A549 (cell line): ENCODE results near the gene HTRA1. TPM values are rescaled to one million over a fixed set of nuclear protein-coding genes. Genes with fewer than 3 reads are reported as not detected.

Experiments
- ATAC-seq, 2 experiments: fragments of 200-7000 bp in 1 of 2; fragments of >200 bp in 1 of 2; cut with Nextera tagmentation in 1 of 2; cut with Tn5 transposase in 1 of 2; 3 replicates each; pipeline versions ENCODE4 v1.8.0 to v1.9.1; 2018 to 2020; ENCODE audit warnings: mild to moderate bottlenecking in 1 of 2, moderate library complexity in 1 of 2
- CTCF ChIA-PET: fragments of 300-600 bp; sonication (Branson Sonifier 250); formaldehyde crosslinking; extraction: SDS; loops from one replicate; lab custom pipeline; 2021; ENCODE audit warnings: antibody characterized with exemption, inconsistent platforms; lab: Yijun Ruan, JAX
- POLR2A ChIA-PET: fragments of 350-600 bp; formaldehyde crosslinking; extraction: SDS; loops from one replicate; lab custom pipeline; 2021; ENCODE audit warnings: antibody characterized with exemption, inconsistent platforms; lab: Yijun Ruan, JAX
- DNase-seq, 2 experiments: peaks; one replicate each; pipeline versions ENCODE4 v3.0.0 to v3.0.0-alpha.2; 2011 to 2016; ENCODE audit warnings: low read depth in 1 of 2, low spot score in 1 of 2
- FAIRE-seq: peaks from 2 replicates; lab custom pipeline; 2011; peaks lifted over from hg19 to GRCh38; lab: Jason Lieb, UNC
- H3K27ac ChIP-seq, 2 experiments: fragments of >200 bp; sonication (Bioruptor Twin); formaldehyde crosslinking; 3 replicates each; pipeline ENCODE4 v1.5.1; 2016 to 2017
- H3K4me1 ChIP-seq: fragments of >200 bp; sonication (Bioruptor Twin); formaldehyde crosslinking; 3 replicates; pipeline ENCODE4 v1.6.1; 2016
- H3K4me2 ChIP-seq: fragments of >200 bp; sonication (Bioruptor Twin); formaldehyde crosslinking; 3 replicates; pipeline ENCODE4 v1.6.1; 2016
- H3K4me3 ChIP-seq: fragments of >200 bp; sonication (Bioruptor Twin); formaldehyde crosslinking; 3 replicates; pipeline ENCODE4 v1.5.1; 2016
- H3K9me3 ChIP-seq: fragments of >200 bp; sonication (Bioruptor Twin); formaldehyde crosslinking; 3 replicates; pipeline ENCODE4 v1.6.1; 2016
- CBX8 ChIP-seq: fragments of 200-600 bp; sonication (generic); IDR thresholded peaks from 2 replicates; pipeline ENCODE4 v1.6.1; 2016
- CEBPB ChIP-seq, 2 experiments: fragments of >200 bp in 1 of 2; sonication (Bioruptor Twin) in 1 of 2; formaldehyde crosslinking in 1 of 2; IDR thresholded peaks; 2 replicates each; pipeline ENCODE4 v1.6.1; 2012 to 2016
- CHD4 ChIP-seq: fragments of 200-600 bp; sonication (generic); IDR thresholded peaks from 2 replicates; pipeline ENCODE4 v1.6.1; 2016; ENCODE audit warnings: antibody characterized with exemption, mild to moderate bottlenecking, borderline replicate concordance
- FOSL2 ChIP-seq, 2 experiments: fragments of 450-650 bp in 1 of 2; fragments of >200 bp in 1 of 2; sonication (Bioruptor Twin) in 1 of 2; formaldehyde crosslinking; IDR thresholded peaks; 2 replicates each; pipeline versions ENCODE4 v1.5.0 to v1.6.1; 2016 to 2020; ENCODE audit warnings: mild to moderate bottlenecking in 1 of 2, moderate library complexity in 1 of 2
- HDAC2 ChIP-seq: fragments of 200-600 bp; sonication (generic); IDR thresholded peaks from 2 replicates; pipeline ENCODE4 v1.6.1; 2016
- HOXA7 ChIP-seq: fragments of 250-450 bp; sonication (Bioruptor Pico); IDR thresholded peaks from 2 replicates; pipeline ENCODE4 v1.5.0; 2020; ENCODE audit warnings: mild to moderate bottlenecking, moderate library complexity
- HOXB13 ChIP-seq: fragments of 250-450 bp; sonication (Bioruptor Pico); IDR thresholded peaks from 2 replicates; pipeline ENCODE4 v1.5.0; 2020; ENCODE audit warnings: low read depth, mild to moderate bottlenecking, moderate library complexity
- JUN ChIP-seq, 2 experiments: fragments of >200 bp; sonication (Bioruptor Twin); formaldehyde crosslinking; IDR thresholded peaks; 2 replicates in 1 of 2; 3 replicates in 1 of 2; pipeline ENCODE4 v1.6.1; 2016 to 2017
- KDM5A ChIP-seq: fragments of 200-600 bp; sonication (generic); IDR thresholded peaks from 2 replicates; pipeline ENCODE4 v1.6.1; 2016; ENCODE audit warnings: antibody characterized with exemption, mild to moderate bottlenecking
- NPAS2 ChIP-seq: fragments of 250-450 bp; sonication (Bioruptor Pico); IDR thresholded peaks from 2 replicates; pipeline ENCODE4 v1.8.0; 2022; ENCODE audit warnings: mild to moderate bottlenecking, moderate library complexity, borderline replicate concordance
- RARB ChIP-seq: fragments of 250-450 bp; sonication (Bioruptor Pico); IDR thresholded peaks from 2 replicates; pipeline ENCODE4 v1.8.0; 2021; ENCODE audit warnings: mild to moderate bottlenecking, moderate library complexity
- SREBF2 ChIP-seq: fragments of 450-650 bp; IDR thresholded peaks from 2 replicates; pipeline ENCODE4 v1.6.1; 2014; ENCODE audit warnings: mild to moderate bottlenecking, moderate library complexity
- TFCP2L1 ChIP-seq: fragments of 250-450 bp; sonication (Bioruptor Pico); IDR thresholded peaks from 2 replicates; pipeline ENCODE4 v1.5.0; 2021; ENCODE audit warnings: mild to moderate bottlenecking
- ZNF302 ChIP-seq: fragments of 250-450 bp; sonication (Bioruptor Pico); IDR thresholded peaks from 2 replicates; pipeline ENCODE4 v1.9.0; 2021; ENCODE audit warnings: inconsistent platforms, mild to moderate bottlenecking, moderate library complexity
- WGBS: methylation state at CpG from one replicate; pipeline ENCODE4 v1.1.6; 2017; ENCODE audit errors: missing lambda C conversion rate; 5-methylcytosine and 5-hydroxymethylcytosine counted together
- polyA plus RNA-seq, 4 experiments: library from polyadenylated mRNA; depleted of rRNA in 3 of 4; stranded (reverse); fragments of >200 nt; fragmentation: RNase III in 1 of 4; extraction: RNeasy Plus Mini Kit Qiagen cat#74134 plus additional on column Dnase treatment in 1 of 4; gene quantifications; 2 replicates in 3 of 4; 3 replicates in 1 of 4; pipeline ENCODE4 v1.2.3, GENCODE V29; 2011 to 2017
- TF ChIP-seq, protein P1 (sequence below): IDR thresholded peaks from 2 replicates; pipeline ENCODE4 v1.6.1; 2012
- TF ChIP-seq, protein P2 (sequence below): fragments of 250-450 bp; sonication (Bioruptor Pico); IDR thresholded peaks from 2 replicates; pipeline ENCODE4 v1.5.0; 2021; ENCODE audit warnings: mild to moderate bottlenecking, moderate library complexity, borderline replicate concordance

HTRA1 gene
- polyA plus RNA-seq, 2 of the 4 experiments (the other 2 are of a cell fraction) = 50.7 to 65.6 TPM

DNA sequence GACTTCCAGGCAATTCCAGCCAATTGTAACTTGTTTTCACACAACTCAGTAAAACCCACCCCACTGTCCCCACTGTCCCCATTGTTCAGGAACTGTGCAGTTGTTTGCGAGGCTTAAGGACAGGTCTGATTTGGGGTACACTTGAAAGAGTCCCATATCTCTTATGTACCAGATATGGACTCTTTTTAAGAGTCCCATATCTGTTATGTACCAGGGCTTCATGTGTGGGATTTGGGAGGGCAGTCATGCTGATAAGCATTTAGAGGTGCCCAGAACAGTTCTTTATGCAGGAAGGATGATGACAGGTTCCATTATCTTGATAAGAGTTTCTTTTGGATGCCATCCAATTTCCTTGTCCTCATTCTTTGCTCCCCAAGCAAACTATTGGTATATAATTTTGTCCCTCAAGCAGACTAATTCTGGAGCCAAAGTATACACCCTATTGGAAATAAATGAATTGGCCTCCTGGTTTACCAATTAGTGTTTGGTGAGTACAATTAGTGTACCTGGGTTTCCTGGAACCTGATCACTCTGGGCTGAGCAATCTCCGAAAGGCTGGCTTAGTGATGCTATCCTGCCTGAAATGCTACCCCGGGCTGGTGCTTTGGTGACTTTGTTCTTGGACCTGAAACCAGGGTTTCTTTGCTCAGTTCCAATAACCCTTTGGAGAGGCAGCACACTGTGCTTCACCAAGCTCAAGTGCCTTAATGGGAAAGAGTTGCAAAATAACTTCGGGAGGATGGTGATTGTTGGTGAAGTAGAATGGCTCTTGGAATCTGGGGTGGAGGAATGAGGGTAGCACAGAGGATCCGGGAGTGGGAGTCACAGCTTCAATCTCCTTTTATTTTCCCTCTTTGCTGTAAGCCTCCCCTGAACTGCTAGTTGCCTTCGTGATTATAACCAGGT, 93.0 kb downstream of the HTRA1 start:
- no peak overlapping the region for H3K4me3 ChIP-seq
- no peak overlapping the region for H3K27ac ChIP-seq
- H3K9me3 ChIP-seq = no peaks in the 10 kb centered on the region
- ATAC-seq = no peak
- FAIRE-seq = no peak
- TF ChIP-seq HOXB13 (CRISPR knock-in tag) (no peak), NPAS2 (CRISPR knock-in tag) (no peak), HOXA7 (CRISPR knock-in tag) (no peak), CBX8 (no peak), CHD4 (no peak), KDM5A (no peak), HDAC2 (no peak)
- TF ChIP-seq, protein P1, sequence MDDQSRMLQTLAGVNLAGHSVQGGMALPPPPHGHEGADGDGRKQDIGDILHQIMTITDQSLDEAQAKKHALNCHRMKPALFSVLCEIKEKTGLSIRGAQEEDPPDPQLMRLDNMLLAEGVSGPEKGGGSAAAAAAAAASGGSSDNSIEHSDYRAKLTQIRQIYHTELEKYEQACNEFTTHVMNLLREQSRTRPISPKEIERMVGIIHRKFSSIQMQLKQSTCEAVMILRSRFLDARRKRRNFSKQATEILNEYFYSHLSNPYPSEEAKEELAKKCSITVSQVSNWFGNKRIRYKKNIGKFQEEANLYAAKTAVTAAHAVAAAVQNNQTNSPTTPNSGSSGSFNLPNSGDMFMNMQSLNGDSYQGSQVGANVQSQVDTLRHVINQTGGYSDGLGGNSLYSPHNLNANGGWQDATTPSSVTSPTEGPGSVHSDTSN = no peak
- TF ChIP-seq, protein P2, sequence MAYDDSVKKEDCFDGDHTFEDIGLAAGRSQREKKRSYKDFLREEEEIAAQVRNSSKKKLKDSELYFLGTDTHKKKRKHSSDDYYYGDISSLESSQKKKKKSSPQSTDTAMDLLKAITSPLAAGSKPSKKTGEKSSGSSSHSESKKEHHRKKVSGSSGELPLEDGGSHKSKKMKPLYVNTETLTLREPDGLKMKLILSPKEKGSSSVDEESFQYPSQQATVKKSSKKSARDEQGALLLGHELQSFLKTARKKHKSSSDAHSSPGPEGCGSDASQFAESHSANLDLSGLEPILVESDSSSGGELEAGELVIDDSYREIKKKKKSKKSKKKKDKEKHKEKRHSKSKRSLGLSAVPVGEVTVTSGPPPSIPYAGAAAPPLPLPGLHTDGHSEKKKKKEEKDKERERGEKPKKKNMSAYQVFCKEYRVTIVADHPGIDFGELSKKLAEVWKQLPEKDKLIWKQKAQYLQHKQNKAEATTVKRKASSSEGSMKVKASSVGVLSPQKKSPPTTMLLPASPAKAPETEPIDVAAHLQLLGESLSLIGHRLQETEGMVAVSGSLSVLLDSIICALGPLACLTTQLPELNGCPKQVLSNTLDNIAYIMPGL (CRISPR knock-in tag) = no peak
- TF ChIP-seq, all 56 proteins: peak for 0
- no peak for DNase-seq
- POLR2A ChIA-PET = no interaction called here
- H3K4me1 ChIP-seq = no peaks in the 10 kb centered on the region
- H3K4me2 ChIP-seq = no peak overlapping the region
- WGBS = 47% methylated on average over 6 of the region's 6 CpGs
- CTCF ChIA-PET = interaction anchor here (4.4 kb wide), 1 partner anchor 12 kb away, joined by 32 read pairs; no protein-coding TSS in a partner anchor

DNA sequence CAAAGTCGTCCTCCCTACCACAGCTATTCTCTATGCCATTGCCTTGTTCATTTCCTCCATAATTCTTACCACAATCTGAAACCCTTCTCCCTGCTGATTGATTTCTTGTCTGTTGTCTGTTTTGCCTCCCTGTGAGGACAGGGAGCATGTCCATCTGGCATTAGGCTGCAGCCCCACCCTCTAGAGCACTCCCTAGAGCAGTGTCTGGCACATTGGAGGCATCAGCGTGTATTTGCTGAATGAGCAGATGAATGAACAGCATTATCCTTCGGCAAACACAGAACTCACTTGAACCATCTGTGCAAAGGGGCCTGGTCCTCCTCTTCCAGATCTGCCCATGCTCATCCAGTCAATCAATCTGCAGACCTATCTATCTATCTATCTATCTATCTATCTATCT, 94.1 kb downstream of the HTRA1 start:
- H3K4me2 ChIP-seq = no peak overlapping the region
- no peak overlapping the region for H3K4me3 ChIP-seq
- DNase-seq (no peak), FAIRE-seq (no peak), ATAC-seq (no peak)
- no peaks in the 10 kb centered on the region for H3K9me3 ChIP-seq
- POLR2A ChIA-PET = interaction anchor here (0.7 kb wide), 1 partner anchor 84 kb away, joined by 3 read pairs; no protein-coding TSS in a partner anchor
- CTCF ChIA-PET = interaction anchor here (4.4 kb wide), 1 partner anchor 11 kb away, joined by 32 read pairs; no protein-coding TSS in a partner anchor
- H3K27ac ChIP-seq = no peak overlapping the region
- WGBS = 65% methylated on average over 3 of the region's 3 CpGs
- no peaks in the 10 kb centered on the region for H3K4me1 ChIP-seq
- no peak for TF ChIP-seq ZNF302 (CRISPR knock-in tag)
- no peak for TF ChIP-seq CBX8
- TF ChIP-seq, protein P1 = no peak
- TF ChIP-seq HDAC2 = no peak
- no peak for TF ChIP-seq JUN (IDR thresholded peaks at IDR 0.05)
- TF ChIP-seq SREBF2 = no peak
- TF ChIP-seq RARB = no peak
- no peak for TF ChIP-seq CEBPB (IDR thresholded peaks at IDR 0.05)
- TF ChIP-seq TFCP2L1 (CRISPR knock-in tag) = no peak
- TF ChIP-seq FOSL2 (IDR thresholded peaks at IDR 0.05) = no peak
- TF ChIP-seq FOSL2 (CRISPR knock-in tag; IDR thresholded peaks at IDR 0.05) = no peak
- no peak for TF ChIP-seq NPAS2 (CRISPR knock-in tag)

DNA sequence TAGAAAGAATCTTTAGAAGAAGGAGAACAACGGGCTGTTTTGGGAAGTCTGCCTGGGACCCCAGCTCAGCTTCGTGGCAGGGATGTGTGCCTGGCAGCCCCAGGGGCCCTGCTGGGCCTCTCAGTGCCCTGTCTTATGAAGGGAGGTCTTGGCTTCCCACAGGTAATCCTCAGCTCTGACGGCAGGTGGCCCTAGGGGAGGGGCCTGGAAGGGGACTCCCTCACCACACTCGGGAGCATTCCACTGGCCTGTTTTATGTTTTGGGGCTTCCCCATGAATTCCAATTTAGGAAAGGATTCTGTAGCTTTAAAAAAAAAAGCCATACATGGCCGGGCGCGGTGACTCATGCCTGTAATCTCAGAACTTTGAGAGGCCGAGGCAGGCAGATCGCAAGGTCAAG, 96.2 kb downstream of the HTRA1 start:
- FAIRE-seq (no peak), DNase-seq (peak in 1 of 2 experiments; percentile 27), ATAC-seq (peak in 1 of 2 experiments; percentile 46; a peak in 2 of 6 replicates)
- ChIA-PET POLR2A (no interaction called here), CTCF (interaction anchor here (0.6 to 4.4 kb wide), 3 partner anchors 9 to 215 kb away, joined by 3 to 32 read pairs (median 4); no protein-coding TSS in a partner anchor)
- Histone ChIP-seq H3K9me3 (no peaks in the 10 kb centered on the region), H3K27ac (no peak overlapping the region)
- 6% methylated on average over 7 of the region's 9 CpGs for WGBS
- TF ChIP-seq FOSL2 (IDR thresholded peaks at IDR 0.05) (no peak), FOSL2 (CRISPR knock-in tag; IDR thresholded peaks at IDR 0.05) (peak; percentile 26; the same call in 1 of the 2 replicates)
- TF ChIP-seq, protein P1 = no peak
- TF ChIP-seq, all 56 proteins: peak for 1
- H3K4me1 ChIP-seq = peaks cover 6% of the 10 kb centered on the region; the same call in 1 of the 3 replicates
- H3K4me2 ChIP-seq = no peak overlapping the region
- H3K4me3 ChIP-seq = no peak overlapping the region
